ENCODE results near the gene FBXW4. TPM values are rescaled to one million over a fixed set of nuclear protein-coding genes. Genes with fewer than 3 reads are reported as not detected.

The FBXW4 gene
- total RNA-seq, 2 donors from 2014 or later, result 33.5 to 40.5 TPM

DNA sequence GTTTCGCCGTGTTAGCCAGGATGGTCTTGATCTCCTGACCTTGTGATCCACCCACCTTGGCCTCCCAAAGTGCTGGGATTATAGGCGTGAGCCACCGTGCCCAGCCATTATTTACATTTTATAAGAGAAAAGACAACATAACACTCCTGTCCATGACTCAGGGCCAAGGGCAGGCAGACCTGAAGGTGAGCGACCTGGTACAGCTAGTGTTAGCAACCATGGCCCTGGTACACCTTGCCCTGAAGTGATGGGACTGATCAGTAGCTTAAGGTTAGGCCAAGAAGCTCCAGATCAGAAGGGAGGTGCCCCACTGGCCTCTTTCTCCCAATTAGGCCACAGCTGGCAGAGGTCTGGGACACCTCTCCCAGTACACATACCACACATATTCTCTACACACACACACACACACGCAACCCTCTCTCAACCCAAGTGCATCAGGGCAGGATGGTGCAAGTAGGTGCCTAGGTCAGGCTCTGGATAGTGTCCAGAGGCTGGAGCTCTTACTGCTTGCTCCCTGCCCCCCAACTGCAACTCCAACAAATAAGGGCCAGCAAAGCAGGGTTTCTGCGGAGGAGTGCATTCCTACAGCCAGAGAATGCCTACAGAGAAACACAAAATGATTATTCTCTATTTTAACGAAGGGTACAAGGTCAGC, 63.0 kb downstream of the FBXW4 start:
- ATAC-seq (no peak), DNase-seq (no peak)
- no peaks in the 10 kb centered on the region for H3K4me1 ChIP-seq
- TF ChIP-seq, protein P1, sequence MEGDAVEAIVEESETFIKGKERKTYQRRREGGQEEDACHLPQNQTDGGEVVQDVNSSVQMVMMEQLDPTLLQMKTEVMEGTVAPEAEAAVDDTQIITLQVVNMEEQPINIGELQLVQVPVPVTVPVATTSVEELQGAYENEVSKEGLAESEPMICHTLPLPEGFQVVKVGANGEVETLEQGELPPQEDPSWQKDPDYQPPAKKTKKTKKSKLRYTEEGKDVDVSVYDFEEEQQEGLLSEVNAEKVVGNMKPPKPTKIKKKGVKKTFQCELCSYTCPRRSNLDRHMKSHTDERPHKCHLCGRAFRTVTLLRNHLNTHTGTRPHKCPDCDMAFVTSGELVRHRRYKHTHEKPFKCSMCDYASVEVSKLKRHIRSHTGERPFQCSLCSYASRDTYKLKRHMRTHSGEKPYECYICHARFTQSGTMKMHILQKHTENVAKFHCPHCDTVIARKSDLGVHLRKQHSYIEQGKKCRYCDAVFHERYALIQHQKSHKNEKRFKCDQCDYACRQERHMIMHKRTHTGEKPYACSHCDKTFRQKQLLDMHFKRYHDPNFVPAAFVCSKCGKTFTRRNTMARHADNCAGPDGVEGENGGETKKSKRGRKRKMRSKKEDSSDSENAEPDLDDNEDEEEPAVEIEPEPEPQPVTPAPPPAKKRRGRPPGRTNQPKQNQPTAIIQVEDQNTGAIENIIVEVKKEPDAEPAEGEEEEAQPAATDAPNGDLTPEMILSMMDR (IDR thresholded peaks at IDR 0.05), result no peak
- no peak for TF ChIP-seq POLR2A (IDR thresholded peaks at IDR 0.05)
- no peaks in the 10 kb centered on the region for H3K9me3 ChIP-seq
- intact Hi-C loops (cut with DNase I), result no loop called here
- no peak overlapping the region for H3K4me3 ChIP-seq
- H3K27me3 ChIP-seq, result no peaks in the 10 kb centered on the region
- 83 to 88% methylated on average over 7 to 8 of the region's 8 CpGs for WGBS, 2 donors
- no peaks in the 10 kb centered on the region for H3K36me3 ChIP-seq (replicated peaks in 1 of 2; ENCODE audit: insufficient read depth in 1 of 2, low read depth in 2 of 2)
- no peak overlapping the region for H3K27ac ChIP-seq

DNA sequence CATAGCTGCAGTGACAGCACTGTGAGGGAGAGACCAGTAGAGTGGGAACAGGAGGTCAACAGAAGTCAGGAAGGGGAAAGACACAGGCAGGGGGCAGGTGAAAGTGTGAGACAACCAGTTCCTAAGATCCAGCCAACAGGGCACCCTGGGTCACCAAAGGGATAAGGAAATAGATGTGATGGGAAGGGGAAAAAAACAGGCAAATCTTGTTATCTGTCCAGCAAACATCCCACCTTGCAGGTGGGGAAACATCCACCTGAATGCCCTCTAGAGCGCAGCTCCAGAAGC, 64.4 kb downstream of the FBXW4 start:
- TF ChIP-seq, protein P1 (IDR thresholded peaks at IDR 0.05), result no peak
- TF ChIP-seq POLR2A (IDR thresholded peaks at IDR 0.05), result no peak
- H3K27me3 ChIP-seq, result no peaks in the 10 kb centered on the region
- ATAC-seq (no peak), DNase-seq (no peak)
- intact Hi-C loops (cut with DNase I), result no loop called here
- 100% methylated on average over 1 of the region's 1 CpG for WGBS, 2 donors
- no peak overlapping the region for H3K27ac ChIP-seq
- H3K4me1 ChIP-seq, result no peaks in the 10 kb centered on the region
- no peaks in the 10 kb centered on the region for H3K9me3 ChIP-seq
- H3K4me3 ChIP-seq, result no peak overlapping the region
- no peaks in the 10 kb centered on the region for H3K36me3 ChIP-seq (replicated peaks in 1 of 2; ENCODE audit: insufficient read depth in 1 of 2, low read depth in 2 of 2)

DNA sequence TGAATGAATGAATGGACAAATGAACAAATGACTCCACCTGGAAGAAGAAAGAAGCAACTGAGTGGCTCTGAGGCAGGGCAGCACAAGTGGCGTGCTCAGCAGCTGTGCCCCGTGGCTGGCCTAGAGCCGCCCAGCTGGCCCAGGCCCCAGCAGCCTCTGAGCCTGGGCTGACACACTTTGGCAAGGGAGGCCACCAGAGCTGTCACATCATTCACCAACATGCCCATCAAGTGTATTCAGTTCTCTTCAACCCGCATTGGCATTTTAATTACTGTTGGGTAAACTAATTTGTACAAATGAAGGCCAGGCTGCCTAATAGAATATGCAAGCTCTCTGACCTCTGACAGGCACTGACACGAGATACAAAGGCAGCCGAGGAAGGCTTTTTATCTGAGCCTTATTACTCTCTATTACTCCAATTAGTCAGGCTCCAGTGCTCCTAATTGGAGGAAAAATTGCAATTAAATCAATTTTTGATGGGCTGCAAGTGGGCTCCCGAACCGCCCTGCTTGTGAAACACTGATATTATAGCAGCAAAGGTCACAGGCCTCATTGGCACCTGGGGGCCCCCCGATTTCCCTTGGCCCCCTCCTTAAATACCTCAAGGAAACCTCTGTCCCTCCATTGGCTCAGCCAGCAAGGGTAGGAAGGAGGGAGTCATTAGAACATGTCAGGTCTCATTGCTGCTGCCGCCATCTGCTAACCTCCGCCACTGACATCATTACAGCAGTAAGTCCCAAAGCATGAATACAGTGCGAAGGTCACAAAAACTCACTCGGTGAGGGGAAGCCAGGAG, 64.9 kb downstream of the FBXW4 start:
- DNase-seq, result no peak
- H3K4me3 ChIP-seq, result no peak overlapping the region
- TF ChIP-seq, protein P1 (IDR thresholded peaks at IDR 0.05), result no peak
- TF ChIP-seq POLR2A (IDR thresholded peaks at IDR 0.05), result no peak
- H3K9me3 ChIP-seq, result no peaks in the 10 kb centered on the region
- WGBS, 2 donors, result 85 to 90% methylated on average over 13 of the region's 13 CpGs
- H3K4me1 ChIP-seq, result no peaks in the 10 kb centered on the region
- no peak overlapping the region for H3K27ac ChIP-seq
- no peak for ATAC-seq
- intact Hi-C loops (cut with DNase I), result no loop called here
- no peaks in the 10 kb centered on the region for H3K27me3 ChIP-seq
- H3K36me3 ChIP-seq (replicated peaks in 1 of 2; ENCODE audit: insufficient read depth in 1 of 2, low read depth in 2 of 2), result no peaks in the 10 kb centered on the region

DNA sequence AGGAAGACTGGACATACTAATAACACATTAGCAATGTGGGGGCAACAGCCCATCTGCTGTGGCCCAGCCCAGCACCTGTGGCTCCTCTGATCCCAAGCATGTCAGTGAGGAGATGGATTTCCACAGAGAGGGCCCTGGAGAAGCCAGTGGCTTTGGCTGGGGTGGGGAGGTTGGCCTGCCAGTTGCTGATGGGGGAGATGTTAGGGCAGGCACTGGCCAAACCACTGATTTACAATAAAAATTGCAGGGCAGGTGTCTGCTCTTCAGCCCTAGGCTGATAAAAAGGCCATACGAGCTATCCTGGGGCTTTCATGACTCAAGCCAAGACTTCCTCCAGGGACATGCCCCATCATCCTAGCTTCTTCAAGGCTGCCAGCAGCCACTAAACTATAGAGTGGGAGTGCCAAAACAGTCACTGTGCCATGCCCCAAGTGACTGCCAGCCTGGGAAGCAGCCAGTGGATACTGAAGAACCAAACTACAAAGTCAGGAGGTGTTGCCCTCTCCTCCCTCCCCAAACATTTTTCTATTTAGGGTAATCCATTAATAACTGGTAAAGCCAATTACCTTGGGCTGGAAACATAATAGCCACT, 69.1 kb downstream of the FBXW4 start:
- DNase-seq (no peak), ATAC-seq (no peak)
- no peak overlapping the region for H3K4me3 ChIP-seq
- no peak for TF ChIP-seq POLR2A (IDR thresholded peaks at IDR 0.05)
- TF ChIP-seq, protein P1 (IDR thresholded peaks at IDR 0.05), result no peak
- no peaks in the 10 kb centered on the region for H3K4me1 ChIP-seq
- H3K27me3 ChIP-seq, result no peaks in the 10 kb centered on the region
- intact Hi-C loops (cut with DNase I), result no loop called here
- 83 to 92% methylated on average over 1 of the region's 1 CpG for WGBS, 2 donors
- no peaks in the 10 kb centered on the region for H3K9me3 ChIP-seq
- no peak overlapping the region for H3K27ac ChIP-seq
- H3K36me3 ChIP-seq (replicated peaks in 1 of 2; ENCODE audit: insufficient read depth in 1 of 2, low read depth in 2 of 2), result no peaks in the 10 kb centered on the region
